Natural killer cell (primary cell): Measurements from ENCODE around the gene GIT2. TPM values are rescaled to one million over a fixed set of nuclear protein-coding genes. Genes with fewer than 3 reads are reported as not detected.
A peak's percentile ranks its signal among the peaks of the same experiment; 100 is the strongest.

Experiments
- ATAC-seq, 3 donors: fragments of 150-1000 bp in 2 of 3; fragments of 200-7000 bp in 1 of 3; cut with Tn5 transposase; 1 replicate in 1 of 3; 2 replicates in 2 of 3; pipeline ENCODE4 v1.10.0; 2021; ENCODE audit warnings: mild to moderate bottlenecking in 2 of 3, moderate library complexity in 2 of 3
- DNase-seq, 2 donors: peaks; one replicate each; pipeline versions ENCODE4 v3.0.0 to v3.0.0-alpha.2; 2013 to 2021; ENCODE audit warnings: mixed read lengths in 1 of 2
- H3K27ac ChIP-seq: one replicate; pipeline ENCODE4 v1.5.1; 2013; ENCODE audit warnings: mild to moderate bottlenecking, low read length
- H3K27me3 ChIP-seq: one replicate; pipeline ENCODE4 v1.6.1; 2013; ENCODE audit warnings: low read length; ENCODE audit not compliant: control insufficient read depth, insufficient read depth
- H3K36me3 ChIP-seq: one replicate; pipeline ENCODE4 v1.6.1; 2013; ENCODE audit warnings: low read length; ENCODE audit not compliant: control insufficient read depth, insufficient read depth
- H3K4me1 ChIP-seq: one replicate; pipeline ENCODE4 v1.6.1; 2013; ENCODE audit warnings: low read length; ENCODE audit not compliant: control insufficient read depth, insufficient read depth
- H3K4me3 ChIP-seq: one replicate; pipeline ENCODE4 v1.5.1; 2013; ENCODE audit warnings: low read length
- H3K9me3 ChIP-seq: one replicate; pipeline ENCODE4 v1.6.1; 2013; ENCODE audit warnings: low read length; ENCODE audit not compliant: control insufficient read depth, insufficient read depth
- H3K27ac Mint-ChIP-seq, 2 donors: one replicate each; pipeline ENCODE4 v1.8.0; 2022; ENCODE audit warnings: mild to moderate bottlenecking in 2 of 2, mixed read lengths in 2 of 2, moderate library complexity in 1 of 2
- H3K27me3 Mint-ChIP-seq, 2 donors: one replicate each; pipeline ENCODE4 v1.8.0; 2022; ENCODE audit warnings: low read depth in 2 of 2, mixed read lengths in 2 of 2
- H3K36me3 Mint-ChIP-seq: one replicate; pipeline ENCODE4 v1.8.0; 2022; ENCODE audit warnings: mixed read lengths
- H3K4me1 Mint-ChIP-seq, 2 donors: one replicate each; pipeline ENCODE4 v1.8.0; 2022; ENCODE audit warnings: mixed read lengths in 2 of 2
- H3K4me3 Mint-ChIP-seq: one replicate; pipeline ENCODE4 v1.8.0; 2022; ENCODE audit warnings: mild to moderate bottlenecking, moderate library complexity, mixed read lengths
- H3K9me3 Mint-ChIP-seq, 2 donors: one replicate each; pipeline ENCODE4 v1.8.0; 2022; ENCODE audit warnings: mixed read lengths in 2 of 2
- CTCF ChIP-seq: fragments of 200-600 bp; IDR thresholded peaks from one replicate; pipeline ENCODE4 v1.8.0; 2022; ENCODE audit warnings: antibody characterized with exemption
- WGBS: methylation state at CpG from one replicate; pipeline ENCODE4 v1.1.7; 2013; ENCODE audit warnings: missing lambda C conversion rate; ENCODE audit not compliant: insufficient coverage; 5-methylcytosine and 5-hydroxymethylcytosine counted together
- intact Hi-C: fragments of 100-400 bp; cut with micrococcal nuclease; formaldehyde crosslinking; loops from one replicate; pipeline ENCODE4 v1.14.2; 2022
- total RNA-seq, 4 donors: library from RNA; stranded (reverse); fragments of 120-200 nt in 1 of 4; gene quantifications; one replicate each; pipeline versions ENCODE4 v1.2.3 to v1.2.4, GENCODE V29; 2013 to 2022

Gene GIT2
- total RNA-seq, 3 donors from 2014 or later (not counting 1 experiment from before 2014, with no cell fraction given): 98.8 to 118 (median 117) TPM

GRCh38 chr12:109912855-109913321 is 83.3 kb downstream of the GIT2 start:
- Histone ChIP-seq H3K4me1 (no peaks in the 10 kb centered on the region), H3K4me3 (no peak overlapping the region), H3K27me3 (no peaks in the 10 kb centered on the region), H3K36me3 (peaks cover 81% of the 10 kb centered on the region), H3K27ac (no peak overlapping the region), H3K9me3 (no peaks in the 10 kb centered on the region)
- Mint-ChIP-seq H3K4me3 (no peak overlapping the region), H3K9me3 (no peaks in the 10 kb centered on the region), H3K4me1 (peaks cover 0 to 11% of the 10 kb centered on the region in 2 donors), H3K36me3 (peaks cover 24% of the 10 kb centered on the region), H3K27ac (peak overlapping the region in 1 of 2 donors; percentile 30), H3K27me3 (no peaks in the 10 kb centered on the region)
- no peak for TF ChIP-seq CTCF
- intact Hi-C loops: no loop called here
- ATAC-seq (no peak), DNase-seq (no peak)
- 94% methylated on average over 12 of the region's 12 CpGs for WGBS

GRCh38 chr12:109910969-109911348 is 85.2 kb downstream of the GIT2 start:
- H3K4me1 ChIP-seq: no peaks in the 10 kb centered on the region
- Mint-ChIP-seq H3K4me1 (peaks cover 0 to 11% of the 10 kb centered on the region in 2 donors), H3K4me3 (no peak overlapping the region), H3K9me3 (no peaks in the 10 kb centered on the region), H3K36me3 (peaks cover 21% of the 10 kb centered on the region), H3K27ac (no peak overlapping the region), H3K27me3 (no peaks in the 10 kb centered on the region)
- DNase-seq (peak in 1 of 2 donors; percentile 27), ATAC-seq (no peak)
- 94% methylated on average over 12 of the region's 12 CpGs for WGBS
- TF ChIP-seq CTCF: peak; percentile 12
- H3K27me3 ChIP-seq: no peaks in the 10 kb centered on the region
- no peak overlapping the region for H3K4me3 ChIP-seq
- H3K9me3 ChIP-seq: no peaks in the 10 kb centered on the region
- H3K36me3 ChIP-seq: peaks cover 84% of the 10 kb centered on the region
- intact Hi-C loops: no loop called here
- no peak overlapping the region for H3K27ac ChIP-seq

- DNase-seq (no peak), ATAC-seq (no peak)
- Mint-ChIP-seq H3K9me3 (no peaks in the 10 kb centered on the region), H3K27me3 (no peaks in the 10 kb centered on the region), H3K4me1 (peaks cover 0 to 11% of the 10 kb centered on the region in 2 donors), H3K27ac (no peak overlapping the region), H3K36me3 (peaks cover 21% of the 10 kb centered on the region), H3K4me3 (no peak overlapping the region)
- Histone ChIP-seq H3K27ac (no peak overlapping the region), H3K4me3 (no peak overlapping the region), H3K9me3 (no peaks in the 10 kb centered on the region), H3K36me3 (peaks cover 84% of the 10 kb centered on the region), H3K4me1 (no peaks in the 10 kb centered on the region), H3K27me3 (no peaks in the 10 kb centered on the region)
- intact Hi-C loops: no loop called here
- WGBS: 99% methylated on average over 8 of the region's 8 CpGs
- no peak for TF ChIP-seq CTCF
These were observed 85.8 kb downstream of the GIT2 start for GRCh38 chr12:109910254-109910968.
